IMR-90 (cell line): ENCODE data around the gene RPUSD1. TPM values are rescaled to one million over a fixed set of nuclear protein-coding genes. Genes with fewer than 3 reads are reported as not detected.

ENCODE experiments used
- ATAC-seq: fragments of 200-7000 bp; cut with Tn5 transposase; 2 replicates; pipeline ENCODE4 v1.9.1; 2020; ENCODE audit warnings: low read depth, mild to moderate bottlenecking, moderate library complexity
- BruUV-seq: library from RNA; stranded (reverse); fragments of 400-500 nt; replicated peaks from 2 replicates; lab custom pipeline; 2021; lab: Mats Ljungman, UMichigan
- CTCF ChIA-PET: fragments of 300-600 bp; formaldehyde crosslinking; extraction: SDS; loops from one replicate; lab custom pipeline; 2021; ENCODE audit warnings: antibody characterized with exemption; lab: Yijun Ruan, JAX
- POLR2A ChIA-PET: fragments of 300-600 bp; sonication (Branson Sonifier 250); formaldehyde crosslinking; loops from one replicate; lab custom pipeline; 2022; ENCODE audit warnings: antibody characterized with exemption; ENCODE audit not compliant: unreplicated experiment; lab: Charles Lee
- DNase-seq: peaks from one replicate; pipeline ENCODE4 v3.0.0; 2013
- H2AFZ ChIP-seq: replicated peaks from 2 replicates; pipeline ENCODE3; 2013; ENCODE audit warnings: low read length, mild to moderate bottlenecking; ENCODE audit not compliant: poor library complexity
- H2AK5ac ChIP-seq: 2 replicates; pipeline ENCODE4 v1.6.1; 2013; ENCODE audit warnings: low read depth, low read length, inconsistent platforms
- H2AK9ac ChIP-seq: replicated peaks from 2 replicates; pipeline ENCODE3; 2013; ENCODE audit warnings: mild to moderate bottlenecking, low read depth, low read length, moderate library complexity; ENCODE audit not compliant: poor library complexity
- H2BK120ac ChIP-seq: 2 replicates; pipeline ENCODE4 v1.6.1; 2013; ENCODE audit warnings: low read depth, low read length, inconsistent platforms
- H2BK15ac ChIP-seq: 3 replicates; pipeline ENCODE4 v1.6.1; 2013; ENCODE audit warnings: low read depth, low read length, inconsistent platforms
- H2BK20ac ChIP-seq: 2 replicates; pipeline ENCODE4 v1.6.1; 2013; ENCODE audit warnings: low read depth, mild to moderate bottlenecking, inconsistent platforms, low read length, moderate library complexity
- H2BK5ac ChIP-seq: 2 replicates; pipeline ENCODE4 v1.6.1; 2013; ENCODE audit warnings: mild to moderate bottlenecking, low read depth, low read length, inconsistent platforms; ENCODE audit not compliant: poor library complexity, severe bottlenecking
- H3K14ac ChIP-seq: replicated peaks from 2 replicates; pipeline ENCODE4 v1.6.1; 2013; ENCODE audit warnings: low read depth, low read length, inconsistent platforms
- H3K18ac ChIP-seq: 2 replicates; pipeline ENCODE4 v1.6.1; 2013; ENCODE audit warnings: low read depth, low read length, control low read depth
- H3K23ac ChIP-seq: 2 replicates; pipeline ENCODE4 v1.6.1; 2013; ENCODE audit warnings: low read depth, low read length, inconsistent platforms
- H3K27ac ChIP-seq: 2 replicates; pipeline ENCODE4 v1.5.1; 2013; ENCODE audit warnings: mild to moderate bottlenecking, control low read depth, low read length; ENCODE audit not compliant: insufficient read depth
- H3K27me3 ChIP-seq: 2 replicates; pipeline ENCODE4 v1.6.1; 2013; ENCODE audit warnings: low read length; ENCODE audit not compliant: control insufficient read depth, insufficient read depth
- H3K36me3 ChIP-seq: 2 replicates; pipeline ENCODE4 v1.6.1; 2013; ENCODE audit warnings: low read length, mixed read lengths; ENCODE audit not compliant: control insufficient read depth, insufficient read depth
- H3K4ac ChIP-seq: 2 replicates; pipeline ENCODE4 v1.6.1; 2013; ENCODE audit warnings: low read depth, low read length, inconsistent platforms
- H3K4me1 ChIP-seq: 2 replicates; pipeline ENCODE4 v1.6.1; 2013; ENCODE audit warnings: low read length, mixed read lengths; ENCODE audit not compliant: control insufficient read depth, insufficient read depth
- H3K4me2 ChIP-seq: 2 replicates; pipeline ENCODE4 v1.6.1; 2013; ENCODE audit warnings: low read depth, mild to moderate bottlenecking, control low read depth, low read length, moderate library complexity
- H3K4me3 ChIP-seq: 2 replicates; pipeline ENCODE4 v1.5.1; 2013; ENCODE audit warnings: low read depth, mild to moderate bottlenecking, control low read depth, low read length, moderate library complexity; ENCODE audit not compliant: insufficient read depth
- H3K56ac ChIP-seq: 2 replicates; pipeline ENCODE4 v1.6.1; 2013; ENCODE audit warnings: low read length, inconsistent platforms; ENCODE audit not compliant: insufficient read depth; ENCODE audit errors: extremely low read depth
- H3K79me1 ChIP-seq, 2 experiments: 2 replicates each; pipeline ENCODE4 v1.6.1; 2013; ENCODE audit warnings: low read length in 2 of 2, inconsistent platforms in 1 of 2, low read depth in 1 of 2
- H3K9ac ChIP-seq: 2 replicates; pipeline ENCODE4 v1.6.1; 2013; ENCODE audit warnings: low read depth, low read length, control low read depth
- H3K9me1 ChIP-seq: 2 replicates; pipeline ENCODE4 v1.6.1; 2013; ENCODE audit warnings: low read length, inconsistent platforms; ENCODE audit not compliant: insufficient read depth
- H3K9me3 ChIP-seq: 2 replicates; pipeline ENCODE4 v1.6.1; 2013; ENCODE audit warnings: low read length; ENCODE audit not compliant: control insufficient read depth, insufficient read depth
- H4K20me1 ChIP-seq: 2 replicates; pipeline ENCODE4 v1.6.1; 2013; ENCODE audit warnings: low read length, inconsistent platforms; ENCODE audit not compliant: insufficient read depth
- H4K5ac ChIP-seq: 2 replicates; pipeline ENCODE4 v1.6.1; 2013; ENCODE audit warnings: mild to moderate bottlenecking, low read depth, low read length, control low read depth
- H4K8ac ChIP-seq, 2 experiments: 2 replicates each; pipeline ENCODE4 v1.6.1; 2013; ENCODE audit warnings: low read depth in 2 of 2, low read length in 2 of 2, control low read depth in 1 of 2, inconsistent platforms in 1 of 2
- H4K91ac ChIP-seq: 2 replicates; pipeline ENCODE4 v1.6.1; 2013; ENCODE audit warnings: low read depth, low read length, inconsistent platforms; ENCODE audit not compliant: insufficient read depth
- BHLHE40 ChIP-seq: fragments of 150-350 bp; IDR thresholded peaks from 2 replicates; pipeline ENCODE4 v1.6.1; 2016; ENCODE audit warnings: mild to moderate bottlenecking, low read depth, low read length
- CEBPB ChIP-seq: IDR thresholded peaks from 2 replicates; pipeline ENCODE4 v1.6.1; 2012; ENCODE audit warnings: low read depth, low read length, improper control_type of control experiment
- CHD1 ChIP-seq: IDR thresholded peaks from 2 replicates; pipeline ENCODE4 v1.6.1; 2012; ENCODE audit warnings: low read depth, low read length, improper control_type of control experiment
- CTCF ChIP-seq: conservative IDR thresholded peaks from 2 replicates; pipeline ENCODE4 v1.5.1; 2012; ENCODE audit warnings: mild to moderate bottlenecking, low read depth, low read length, improper control_type of control experiment
- FOS ChIP-seq: fragments of 150-350 bp; IDR thresholded peaks from 2 replicates; pipeline ENCODE4 v1.6.1; 2016; ENCODE audit warnings: low read depth, low read length
- MAFK ChIP-seq: IDR thresholded peaks from 2 replicates; pipeline ENCODE4 v1.6.1; 2012; ENCODE audit warnings: low read depth, low read length, improper control_type of control experiment
- MAZ ChIP-seq: IDR thresholded peaks from 2 replicates; pipeline ENCODE4 v1.6.1; 2012; ENCODE audit warnings: low read depth, mild to moderate bottlenecking, low read length, improper control_type of control experiment, moderate library complexity, borderline replicate concordance
- MXI1 ChIP-seq: IDR thresholded peaks from 2 replicates; pipeline ENCODE4 v1.6.1; 2012; ENCODE audit warnings: low read depth, mild to moderate bottlenecking, low read length, moderate library complexity, borderline replicate concordance
- NFE2L2 ChIP-seq: fragments of 150-350 bp; IDR thresholded peaks from 2 replicates; pipeline ENCODE4 v1.6.1; 2016; ENCODE audit warnings: low read depth, mild to moderate bottlenecking, low read length
- POLR2A ChIP-seq: IDR thresholded peaks from 2 replicates; pipeline ENCODE4 v1.6.1; 2012; ENCODE audit warnings: mild to moderate bottlenecking, low read depth, low read length
- RAD21 ChIP-seq: IDR thresholded peaks from 2 replicates; pipeline ENCODE4 v1.6.1; 2012; ENCODE audit warnings: low read length, improper control_type of control experiment
- RCOR1 ChIP-seq: IDR thresholded peaks from 2 replicates; pipeline ENCODE4 v1.6.1; 2012; ENCODE audit warnings: mild to moderate bottlenecking, low read length, improper control_type of control experiment; ENCODE audit not compliant: insufficient replicate concordance
- RFX5 ChIP-seq: IDR thresholded peaks from 2 replicates; pipeline ENCODE4 v1.8.0; 2012; ENCODE audit warnings: low read depth, mild to moderate bottlenecking, low read length, moderate library complexity
- SMC3 ChIP-seq: fragments of 150-350 bp; IDR thresholded peaks from 2 replicates; pipeline ENCODE4 v1.6.1; 2016; ENCODE audit warnings: low read depth, mild to moderate bottlenecking, antibody characterized with exemption, low read length, moderate library complexity
- WGBS, 2 experiments: methylation state at CpG; one replicate each; pipeline versions ENCODE4 v1.1.5 to v1.1.7; 2013; ENCODE audit warnings: missing lambda C conversion rate in 2 of 2; ENCODE audit not compliant: insufficient read length in 1 of 2; ENCODE audit errors: extremely low coverage in 2 of 2; 5-methylcytosine and 5-hydroxymethylcytosine counted together
- dilution Hi-C: fragments of 300-500 bp; cut with HindIII; formaldehyde crosslinking; loops from one replicate; pipeline ENCODE4 v1.14.3; 2018; ENCODE audit warnings: low sequenced_read_pairs; ENCODE audit not compliant: unreplicated experiment
- in situ Hi-C: fragments of 300-500 bp; cut with MboI; formaldehyde crosslinking; loops from 3 replicates; pipeline ENCODE4 v1.14.3; 2019; ENCODE audit warnings: low sequenced_read_pairs, inconsistent platforms, mixed read lengths
- intact Hi-C: fragments of 100-400 bp; cut with micrococcal nuclease; formaldehyde crosslinking; loops from 2 replicates; pipeline ENCODE4 v1.10.0; 2022
- polyA plus RNA-seq, 3 experiments: library from polyadenylated mRNA; depleted of rRNA; stranded (reverse); fragments of >200 nt; gene quantifications; 2 replicates each; pipeline ENCODE4 v1.2.3, GENCODE V29; 2012; ENCODE audit warnings: low replicate concordance in 1 of 3
- total RNA-seq: library from RNA; depleted of rRNA; stranded (reverse); fragments of >200 nt; gene quantifications from 2 replicates; pipeline ENCODE4 v1.2.3, GENCODE V29; 2012
- TF ChIP-seq, protein P1 (sequence below): fragments of 150-350 bp; IDR thresholded peaks from 2 replicates; pipeline ENCODE4 v1.6.1; 2016; ENCODE audit warnings: low read depth, mild to moderate bottlenecking, low read length, moderate library complexity, borderline replicate concordance
- TF ChIP-seq, protein P2 (sequence below): fragments of 150-350 bp; IDR thresholded peaks from 2 replicates; pipeline ENCODE4 v1.6.1; 2017; ENCODE audit warnings: mild to moderate bottlenecking, antibody characterized with exemption, low read length, low read depth

Gene RPUSD1
- total and polyA plus RNA-seq, 2 of the 4 experiments (the other 2 are of a cell fraction) = 13.1 to 32.3 TPM

GRCh38 chr16:828891-829290, 40.7 kb upstream of the RPUSD1 start:
- Histone ChIP-seq H3K9ac (no peak overlapping the region), H2AFZ (no peak overlapping the region), H3K23ac (no peak overlapping the region), H2BK5ac (no peak overlapping the region), H3K18ac (no peak overlapping the region), H4K8ac (no peak overlapping the region), H3K4me1 (peaks cover 4% of the 10 kb centered on the region; the same call in 1 of the 2 replicates), H2AK5ac (no peak overlapping the region), H2BK15ac (no peak overlapping the region), H3K56ac (no peak overlapping the region), H3K27me3 (peaks cover 21% of the 10 kb centered on the region), H2AK9ac (no peak overlapping the region), H3K79me1 (no peaks in the 10 kb centered on the region), H3K9me3 (no peaks in the 10 kb centered on the region), H3K27ac (no peak overlapping the region), H3K36me3 (no peaks in the 10 kb centered on the region), H3K4me3 (no peak overlapping the region), H4K91ac (no peak overlapping the region), H3K4ac (no peak overlapping the region), H3K9me1 (no peaks in the 10 kb centered on the region; the same call in 1 of the 2 replicates), H3K4me2 (no peak overlapping the region), H2BK120ac (no peak overlapping the region), H4K5ac (no peak overlapping the region), H2BK20ac (no peak overlapping the region), H4K20me1 (no peaks in the 10 kb centered on the region), H3K14ac (no peak overlapping the region)
- CTCF ChIA-PET = no interaction called here
- in situ Hi-C loops (no loop called here), intact Hi-C loops (no loop called here), dilution Hi-C loops (no loop called here)
- ATAC-seq (no peak), DNase-seq (no peak)
- WGBS, 2 experiments = 70% methylated on average over 2 of the region's 17 CpGs; no CpG with 5 or more reads in 1 of the 2 experiments
- POLR2A ChIA-PET = no interaction called here
- TF ChIP-seq, protein P1, sequence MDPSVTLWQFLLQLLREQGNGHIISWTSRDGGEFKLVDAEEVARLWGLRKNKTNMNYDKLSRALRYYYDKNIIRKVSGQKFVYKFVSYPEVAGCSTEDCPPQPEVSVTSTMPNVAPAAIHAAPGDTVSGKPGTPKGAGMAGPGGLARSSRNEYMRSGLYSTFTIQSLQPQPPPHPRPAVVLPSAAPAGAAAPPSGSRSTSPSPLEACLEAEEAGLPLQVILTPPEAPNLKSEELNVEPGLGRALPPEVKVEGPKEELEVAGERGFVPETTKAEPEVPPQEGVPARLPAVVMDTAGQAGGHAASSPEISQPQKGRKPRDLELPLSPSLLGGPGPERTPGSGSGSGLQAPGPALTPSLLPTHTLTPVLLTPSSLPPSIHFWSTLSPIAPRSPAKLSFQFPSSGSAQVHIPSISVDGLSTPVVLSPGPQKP = no peak
- TF ChIP-seq RFX5 (no peak), MAFK (no peak), NFE2L2 (no peak), MXI1 (no peak), BHLHE40 (no peak), RCOR1 (no peak), SMC3 (no peak), POLR2A (no peak), RAD21 (no peak), MAZ (no peak), CHD1 (no peak), FOS (no peak), CTCF (no peak), CEBPB (no peak)
- TF ChIP-seq, protein P2, sequence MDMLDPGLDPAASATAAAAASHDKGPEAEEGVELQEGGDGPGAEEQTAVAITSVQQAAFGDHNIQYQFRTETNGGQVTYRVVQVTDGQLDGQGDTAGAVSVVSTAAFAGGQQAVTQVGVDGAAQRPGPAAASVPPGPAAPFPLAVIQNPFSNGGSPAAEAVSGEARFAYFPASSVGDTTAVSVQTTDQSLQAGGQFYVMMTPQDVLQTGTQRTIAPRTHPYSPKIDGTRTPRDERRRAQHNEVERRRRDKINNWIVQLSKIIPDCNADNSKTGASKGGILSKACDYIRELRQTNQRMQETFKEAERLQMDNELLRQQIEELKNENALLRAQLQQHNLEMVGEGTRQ = no peak
- no TSS peak for BruUV-seq
